Measurements from ENCODE around the gene LCNL1. TPM values are rescaled to one million over a fixed set of nuclear protein-coding genes. Genes with fewer than 3 reads are reported as not detected.

The LCNL1 gene
- 0.41 TPM for total RNA-seq

DNA sequence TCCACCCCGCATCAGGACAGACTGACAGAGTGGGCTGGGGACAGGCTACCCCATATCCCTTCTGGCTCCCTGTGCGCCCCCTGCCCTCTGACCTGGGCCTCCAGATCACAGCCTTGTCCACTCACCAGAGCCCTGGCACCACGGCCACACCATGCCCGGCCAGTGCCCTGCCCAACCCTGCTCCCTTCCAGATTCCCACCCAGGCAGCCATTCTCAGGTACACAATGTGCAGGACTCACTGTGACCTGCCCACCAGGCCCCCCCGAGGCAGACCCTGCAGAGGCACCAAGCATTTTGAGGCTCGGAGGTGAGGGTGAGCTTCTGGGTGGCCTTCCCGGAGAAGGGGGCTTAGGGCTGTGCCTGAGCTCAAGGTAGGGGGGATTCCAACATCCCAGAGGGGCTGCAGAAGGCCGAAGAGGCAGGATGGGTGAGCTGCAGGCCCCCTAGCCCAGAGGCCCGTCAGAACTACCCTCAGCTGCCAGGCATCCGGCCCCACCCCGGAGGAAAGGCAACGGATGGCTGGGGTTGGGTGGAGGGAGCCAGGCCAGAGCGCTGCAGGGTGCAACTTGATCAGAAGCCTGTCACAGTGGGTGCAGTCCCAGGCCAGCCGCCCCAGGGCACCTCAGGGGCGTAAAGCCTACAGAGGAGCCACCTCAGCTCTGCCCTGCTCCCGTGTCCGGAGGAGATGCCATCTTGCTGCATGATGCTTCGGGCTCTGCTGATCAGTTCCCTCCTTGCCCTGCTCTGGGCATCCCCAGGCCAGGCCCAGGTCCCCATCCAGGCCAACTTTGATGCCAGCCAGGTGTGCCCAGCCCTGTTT lies at the start of gene LCNL1:
Gene LCNL1, plus strand, starts transcription at position 762 of the 820 bp plus-strand sequence. CDS start 594 bp downstream, outside the sequence.

DNA sequence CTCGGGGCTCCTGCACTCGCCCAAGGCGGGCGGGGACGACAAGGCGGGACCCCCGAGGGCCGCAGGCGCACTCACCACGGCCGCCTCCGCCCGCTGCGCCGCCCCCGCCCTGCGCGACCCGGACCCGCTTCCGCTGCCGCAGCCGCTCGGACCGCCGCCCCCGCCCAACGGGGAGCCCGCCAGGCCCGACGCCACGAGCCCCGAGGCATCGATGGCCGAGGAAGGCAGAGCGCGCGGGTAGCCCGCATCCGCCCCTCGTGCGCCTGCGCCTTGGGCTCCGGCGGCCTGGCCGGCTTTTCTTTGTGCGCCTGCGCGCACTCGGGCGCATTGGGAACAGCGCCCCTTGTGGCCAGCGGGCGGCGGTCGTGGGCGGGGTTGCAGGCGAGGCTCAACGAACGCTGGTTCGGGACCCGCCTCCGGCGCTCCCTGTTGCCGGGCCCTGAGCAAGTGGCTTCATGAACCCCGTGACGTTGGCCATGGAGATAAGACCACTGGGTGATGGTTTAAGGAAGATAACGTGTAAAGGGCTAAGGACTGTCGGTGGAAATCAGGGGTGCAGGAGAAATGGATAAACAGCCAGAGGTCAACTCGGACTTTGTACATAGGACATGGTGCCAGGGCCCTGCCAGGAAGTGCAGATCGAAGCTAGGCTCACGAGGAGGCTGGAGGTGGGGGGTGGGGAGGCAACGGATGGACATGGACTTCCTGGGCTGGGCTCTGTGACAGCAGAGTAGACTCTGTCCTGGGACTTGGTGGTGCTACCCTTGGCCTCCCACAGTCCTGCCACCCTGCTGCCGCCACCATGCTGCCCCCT lies 38.1 kb upstream of the LCNL1 start, which contains the start of the genes C8G and FBXW5:
Gene C8G, plus strand, starts transcription at position 725 of the 814 bp plus-strand sequence. Its CDS starts 78 bp downstream, at position 803.
Gene FBXW5, minus strand, starts transcription at position 220 of the 814 bp plus-strand sequence. CDS start 655 bp downstream, outside the sequence.

DNA sequence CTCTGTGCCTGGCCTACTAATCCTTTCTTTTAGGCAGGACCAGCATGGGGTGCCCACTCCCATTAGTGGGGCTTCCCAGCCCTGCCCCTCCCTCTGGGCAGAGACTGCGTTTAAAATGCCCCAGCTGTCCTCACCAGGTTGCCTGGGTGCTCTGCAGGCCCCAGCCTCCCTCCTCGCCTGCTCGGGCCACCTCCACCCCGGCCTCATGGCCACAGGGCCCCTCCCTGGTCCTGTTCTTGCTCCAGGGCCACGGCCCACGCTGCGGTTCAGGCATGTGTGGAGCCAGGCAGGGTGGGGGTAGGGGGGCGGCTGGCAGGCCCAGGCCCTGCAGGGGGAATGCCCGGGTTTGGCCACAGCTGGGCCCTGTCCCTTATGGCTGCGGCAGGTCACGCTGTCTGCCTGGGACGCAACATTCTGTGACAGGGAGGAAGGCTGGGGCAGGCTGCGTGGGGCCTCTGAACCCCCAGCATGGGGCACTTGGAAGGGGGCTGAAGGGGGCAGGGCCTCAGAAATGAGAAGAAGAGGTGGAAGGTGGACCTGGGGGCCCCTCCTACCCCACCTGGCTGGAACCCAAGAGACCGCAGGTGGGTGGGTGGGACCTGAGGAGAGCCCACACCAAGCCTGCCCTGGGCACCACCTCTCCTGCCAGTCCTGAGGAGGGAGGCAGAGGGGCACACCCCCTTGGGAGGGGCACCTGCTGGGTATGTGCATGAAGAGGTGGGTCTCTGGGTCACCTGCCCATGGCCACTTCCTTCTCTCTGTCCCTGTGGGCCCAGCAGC lies 31.1 kb upstream of the LCNL1 start, which contains the start of gene LCN12:
Gene LCN12, plus strand, starts transcription at position 733 of the 780 bp plus-strand sequence. CDS start 55 bp downstream, outside the sequence.

DNA sequence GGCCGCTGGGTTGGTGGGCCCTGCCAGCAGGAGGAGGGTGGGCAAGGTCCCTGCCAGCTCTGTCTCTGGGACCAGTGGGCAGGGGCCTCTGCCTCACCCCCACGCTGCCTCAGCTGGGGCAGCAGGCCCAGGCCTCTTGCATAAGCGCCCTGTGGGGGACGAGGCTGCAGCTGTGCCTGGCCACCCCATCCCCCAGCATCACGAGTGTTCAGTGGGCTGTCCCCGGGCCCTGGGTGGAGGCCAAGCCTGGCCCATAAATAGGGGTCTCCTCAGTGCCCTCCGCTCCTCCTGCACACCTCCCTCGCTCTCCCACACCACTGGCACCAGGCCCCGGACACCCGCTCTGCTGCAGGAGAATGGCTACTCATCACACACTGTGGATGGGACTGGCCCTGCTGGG lies 5.6 kb upstream of the LCNL1 start, which contains the start of gene PTGDS:
Gene PTGDS, plus strand, starts transcription at position 282 of the 400 bp plus-strand sequence. Its CDS starts 75 bp downstream, at position 357.

DNA sequence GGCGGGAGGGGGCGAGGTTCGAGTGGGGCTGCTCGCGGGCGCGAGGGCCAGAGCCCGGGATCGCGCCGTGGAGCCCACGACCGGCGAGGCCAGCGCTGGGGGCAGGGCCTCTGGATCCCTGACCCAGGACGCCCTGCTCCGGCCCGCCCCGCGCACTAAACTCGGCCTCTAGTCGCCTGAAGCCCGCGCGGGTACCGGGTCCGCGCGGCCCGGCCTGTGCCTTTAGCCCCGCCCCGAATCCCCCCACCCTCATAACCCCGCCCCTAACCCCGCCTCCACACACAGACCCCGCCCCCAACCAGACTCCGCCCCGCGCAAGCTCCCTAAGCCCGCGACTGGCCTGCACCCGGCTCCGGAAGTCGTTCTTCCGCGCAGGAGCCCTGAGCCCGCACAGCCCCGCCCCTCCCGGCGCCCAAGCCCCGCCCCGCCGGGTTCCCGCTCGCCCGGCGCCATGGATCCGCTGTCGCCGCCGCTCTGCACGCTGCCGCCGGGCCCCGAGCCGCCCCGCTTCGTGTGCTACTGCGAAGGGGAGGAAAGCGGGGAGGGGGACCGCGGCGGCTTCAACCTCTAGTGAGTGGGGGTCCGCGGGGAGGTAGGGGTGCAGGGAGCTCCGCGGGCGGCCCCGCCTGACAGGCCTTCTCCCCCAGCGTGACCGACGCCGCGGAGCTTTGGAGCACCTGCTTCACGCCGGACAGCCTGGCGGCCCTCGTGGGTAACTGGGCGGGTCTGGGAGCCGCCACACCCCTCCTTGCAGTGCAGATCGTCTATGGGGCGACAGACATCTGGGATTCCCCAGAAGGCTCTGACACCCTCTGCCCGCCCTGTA lies 9.4 kb downstream of the LCNL1 start, which contains the start of gene PAXX:
Gene PAXX, plus strand, starts transcription at position 430 of the 826 bp plus-strand sequence. Its CDS starts 22 bp downstream, at position 452.

DNA sequence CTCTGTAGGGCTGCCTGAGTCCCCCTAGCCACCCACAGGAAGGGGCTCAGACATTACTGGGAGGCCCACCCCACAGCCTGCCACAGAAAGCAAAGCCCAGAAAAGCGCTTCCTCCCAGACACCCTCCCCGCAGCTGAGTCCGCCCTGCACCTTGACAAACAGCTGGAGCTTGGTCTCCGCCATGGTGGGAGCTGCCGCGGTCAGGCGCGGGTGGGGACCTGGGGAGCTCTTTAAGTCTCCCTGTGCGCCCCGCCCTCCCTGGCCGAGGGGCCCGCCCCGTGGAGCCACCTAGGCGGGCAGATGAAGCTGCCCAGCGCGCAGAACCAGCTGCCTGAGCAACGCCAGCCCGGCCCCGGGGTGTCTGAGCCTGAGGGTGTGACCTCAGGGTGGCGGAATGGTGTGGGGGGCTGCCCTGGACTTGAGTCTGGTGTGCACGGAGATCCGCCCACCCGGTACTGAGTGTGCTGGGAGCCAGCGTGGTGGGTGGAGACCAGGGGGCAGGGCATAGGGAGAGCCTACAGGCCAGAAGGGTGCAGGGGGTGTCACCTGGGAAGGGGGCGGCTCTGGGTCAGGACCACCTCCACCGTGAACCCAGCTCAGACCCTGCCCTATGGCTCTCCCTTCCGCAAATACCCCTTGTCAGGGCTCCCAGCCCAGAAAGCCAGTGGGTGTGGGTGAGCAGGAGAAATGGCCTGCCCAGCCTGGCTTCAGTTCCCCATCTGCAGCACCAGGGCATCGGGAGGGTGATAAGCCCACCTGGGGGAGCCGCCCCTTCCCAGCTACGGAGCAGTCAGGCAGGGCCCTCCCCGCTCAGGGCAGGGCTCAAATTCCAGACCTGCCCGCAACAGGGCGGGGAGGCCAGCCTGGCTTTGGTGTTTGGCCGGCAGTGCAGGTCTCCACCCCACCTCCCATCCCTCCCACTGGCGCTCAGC lies 13.8 kb downstream of the LCNL1 start, which contains the start of gene CLIC3:
Gene CLIC3, minus strand, starts transcription at position 208 of the 932 bp plus-strand sequence. Its CDS starts 25 bp downstream, at position 183.

DNA sequence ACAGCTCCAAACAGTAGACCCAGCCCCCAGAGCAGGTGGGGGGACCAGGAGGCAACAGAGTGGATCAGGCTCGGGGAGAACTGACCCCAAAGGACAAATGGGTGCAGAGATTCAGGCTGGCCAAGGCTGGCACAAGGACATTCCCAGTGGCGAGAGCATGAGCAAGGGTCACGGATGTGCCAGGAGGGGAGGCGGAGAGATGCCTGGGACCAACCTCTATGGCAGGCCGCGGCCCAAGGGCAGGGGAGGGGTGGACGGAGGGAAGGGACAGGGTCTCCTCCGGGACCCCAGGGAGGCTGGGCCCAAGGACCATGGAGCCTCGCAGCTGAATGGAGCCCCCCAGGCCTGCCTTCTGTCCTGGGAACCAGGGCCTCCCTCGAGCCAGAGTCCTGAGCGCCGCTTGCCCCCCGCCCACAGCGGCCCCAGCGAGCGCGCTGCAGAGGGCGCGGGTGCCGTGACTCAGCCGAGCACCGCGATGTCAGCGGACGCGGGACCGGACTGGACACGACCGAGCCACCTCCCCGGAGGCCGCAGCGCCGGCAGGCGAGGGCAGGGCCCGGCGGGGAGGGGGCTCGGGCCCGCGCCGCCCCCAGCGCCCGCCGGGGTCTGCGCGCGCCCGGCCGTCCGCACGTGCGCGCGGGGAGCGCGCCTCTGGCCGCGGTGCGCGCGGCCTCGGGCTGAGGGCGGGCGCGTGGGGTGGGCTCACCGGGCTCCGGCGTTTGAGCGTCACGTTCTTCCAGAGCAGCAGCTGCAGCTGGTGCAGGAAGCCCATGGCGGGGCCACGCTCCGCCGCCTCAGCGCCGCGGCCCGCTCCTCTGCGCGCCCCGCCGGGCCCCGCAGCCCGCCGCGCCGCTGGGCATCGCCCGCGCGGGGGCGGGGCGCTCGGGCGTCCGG lies 44.8 kb downstream of the LCNL1 start, which contains the start of gene ABCA2:
Gene ABCA2, minus strand, starts transcription at position 869 of the 894 bp plus-strand sequence. Its CDS starts 97 bp downstream, at position 772.

DNA sequence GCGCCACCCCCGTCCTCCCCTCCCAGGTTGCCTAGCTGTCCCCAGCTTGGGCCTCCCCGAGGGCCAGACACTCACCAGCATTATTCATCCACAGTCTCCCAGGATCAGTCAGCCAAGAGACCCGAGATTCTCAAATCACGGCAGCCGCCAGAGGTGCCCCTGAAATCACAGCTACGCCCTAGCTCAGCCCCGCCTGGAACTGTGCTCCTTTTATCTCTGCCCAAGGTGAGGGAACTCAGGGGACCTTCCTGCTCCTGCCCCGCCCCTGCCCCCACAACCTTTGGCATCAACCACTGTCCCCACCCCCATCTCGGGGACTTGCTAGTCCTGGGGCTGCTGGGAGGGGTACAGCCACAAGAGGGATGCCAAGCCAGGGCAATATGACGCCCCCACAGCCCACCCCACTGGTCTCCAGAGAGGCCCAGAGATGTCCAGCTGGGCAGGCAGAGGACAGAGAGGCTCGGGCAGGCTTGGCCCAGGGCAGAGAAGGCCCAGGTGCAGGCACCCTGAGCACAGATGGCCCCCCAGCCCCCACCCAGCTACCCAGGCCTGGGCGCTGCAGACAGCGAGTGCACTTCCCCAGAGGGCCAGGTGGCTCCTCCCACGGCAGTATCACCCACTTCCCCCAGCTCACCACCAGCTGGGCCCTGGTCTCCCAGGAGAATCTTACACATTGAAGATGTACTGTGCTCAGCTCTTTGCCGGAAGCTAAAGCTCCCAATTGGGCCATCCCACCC lies 49.3 kb downstream of the LCNL1 start, which contains the start of gene FUT7:
Gene FUT7, minus strand, starts transcription at position 185 of the 737 bp plus-strand sequence. Its CDS starts 97 bp downstream, at position 88.

Other genes with a start within 250 kb of the LCNL1 start
- 0.47 TPM for gene LCN10, start 240.1 kb upstream of the LCNL1 start, total RNA-seq
- not detected for gene LCN6, start 234.5 kb upstream of the LCNL1 start, total RNA-seq
- gene LCN8, start 224.8 kb upstream of the LCNL1 start, total RNA-seq, result 0.82 TPM
- gene LCN15, start 218.5 kb upstream of the LCNL1 start, total RNA-seq, result not detected
- gene TMEM141, start 191.6 kb upstream of the LCNL1 start, total RNA-seq, result 58.8 TPM
- gene CCDC183, start 186.7 kb upstream of the LCNL1 start, total RNA-seq, result 3.1 TPM
- 44.3 TPM for gene RABL6, start 175.0 kb upstream of the LCNL1 start, total RNA-seq
- 1.5 TPM for gene AJM1, start 140.5 kb upstream of the LCNL1 start, total RNA-seq
- gene PHPT1, start 133.6 kb upstream of the LCNL1 start, total RNA-seq, result 68.5 TPM
- gene MAMDC4, start 130.6 kb upstream of the LCNL1 start, total RNA-seq, result 10.9 TPM
- 172 TPM for gene EDF1, start 116.7 kb upstream of the LCNL1 start, total RNA-seq
- 18.9 TPM for gene TRAF2, start 96.5 kb upstream of the LCNL1 start, total RNA-seq
- 87.0 TPM for gene FBXW5, start 38.3 kb upstream of the LCNL1 start, total RNA-seq
- not detected for gene C8G, start 37.8 kb upstream of the LCNL1 start, total RNA-seq
- 10.2 TPM for gene LCN12, start 30.7 kb upstream of the LCNL1 start, total RNA-seq
- gene PTGDS, start 5.5 kb upstream of the LCNL1 start, total RNA-seq, result 43.3 TPM
- gene PAXX, start 9.4 kb downstream of the LCNL1 start, total RNA-seq, result 28.0 TPM
- gene CLIC3, start 13.6 kb downstream of the LCNL1 start, total RNA-seq, result 2.5 TPM
- 39.4 TPM for gene ABCA2, start 45.2 kb downstream of the LCNL1 start, total RNA-seq
- gene FUT7, start 49.1 kb downstream of the LCNL1 start, total RNA-seq, result 0.35 TPM
- 28.6 TPM for gene NPDC1, start 63.2 kb downstream of the LCNL1 start, total RNA-seq
- gene ENTPD2, start 71.1 kb downstream of the LCNL1 start, total RNA-seq, result 3.6 TPM
- 7.2 TPM for gene SAPCD2, start 87.6 kb downstream of the LCNL1 start, total RNA-seq
- gene UAP1L1, start 94.5 kb downstream of the LCNL1 start, total RNA-seq, result 11.2 TPM
- 54.5 TPM for gene MAN1B1, start 104.0 kb downstream of the LCNL1 start, total RNA-seq
- gene DPP7, start 131.7 kb downstream of the LCNL1 start, total RNA-seq, result 20.4 TPM
- gene GRIN1, start 156.2 kb downstream of the LCNL1 start, total RNA-seq, result 0.47 TPM
- 0.35 TPM for gene LRRC26, start 187.1 kb downstream of the LCNL1 start, total RNA-seq
- gene TMEM210, start 189.1 kb downstream of the LCNL1 start, total RNA-seq, result not detected
- 44.7 TPM for gene ANAPC2, start 205.6 kb downstream of the LCNL1 start, total RNA-seq
- gene SSNA1, start 205.7 kb downstream of the LCNL1 start, total RNA-seq, result 35.3 TPM
- gene TPRN, start 217.7 kb downstream of the LCNL1 start, total RNA-seq, result 8.2 TPM
- gene TMEM203, start 222.7 kb downstream of the LCNL1 start, total RNA-seq, result 32.5 TPM
- gene NDOR1, start 222.7 kb downstream of the LCNL1 start, total RNA-seq, result 10.3 TPM
- 4.1 TPM for gene RNF208, start 239.2 kb downstream of the LCNL1 start, total RNA-seq
- gene CYSRT1, start 242.2 kb downstream of the LCNL1 start, total RNA-seq, result 0.76 TPM
- gene RNF224, start 244.5 kb downstream of the LCNL1 start, total RNA-seq, result 0.70 TPM
- gene SLC34A3, start 247.9 kb downstream of the LCNL1 start, total RNA-seq, result 3.0 TPM